TTC549 (cell line): ENCODE results near the gene SLC23A3.

Experiments used
- FAIRE-seq: peaks from 2 replicates; lab custom pipeline; 2012; peaks lifted over from hg19 to GRCh38; lab: Jason Lieb, UNC

Gene SLC23A3

DNA sequence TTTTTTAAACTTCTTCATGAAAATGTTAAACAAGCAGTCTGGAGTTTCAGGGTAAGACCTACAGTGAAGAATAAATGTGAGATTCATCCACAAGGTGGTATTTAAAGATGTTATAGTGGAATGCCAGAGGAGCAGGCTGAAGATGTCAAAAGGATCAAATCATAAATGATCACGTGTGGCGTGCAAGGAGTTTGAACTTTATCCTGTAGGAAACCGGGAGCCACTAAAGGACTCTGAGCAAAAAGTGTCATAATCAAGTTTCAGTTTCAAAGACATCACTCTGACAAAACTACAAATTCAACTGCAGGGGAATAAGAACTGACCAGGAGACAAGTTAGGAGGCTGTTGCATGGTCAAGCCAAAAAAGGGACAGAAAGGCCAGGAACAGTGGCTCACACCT is 29.1 kb downstream of the SLC23A3 start:
- FAIRE-seq: no peak

DNA sequence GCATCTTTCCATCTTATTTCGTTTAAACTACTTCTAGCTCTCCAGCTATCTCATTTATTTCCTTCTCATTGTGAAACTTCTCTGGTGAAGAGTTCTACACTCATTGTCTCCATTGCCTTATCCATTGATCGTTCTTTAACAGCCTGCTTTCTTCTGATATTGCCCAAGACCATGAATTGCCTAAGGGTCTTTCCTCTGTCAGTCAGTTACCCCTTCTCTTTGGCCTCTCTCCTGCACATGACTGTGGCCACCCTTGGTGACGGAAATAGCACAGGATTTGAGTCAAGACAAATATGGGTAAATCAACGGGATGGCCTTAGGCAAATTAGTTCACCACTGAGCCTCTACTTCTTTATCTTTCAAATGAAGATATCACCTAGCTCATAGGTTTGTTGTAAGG is 35.9 kb downstream of the SLC23A3 start:
- FAIRE-seq: no peak

DNA sequence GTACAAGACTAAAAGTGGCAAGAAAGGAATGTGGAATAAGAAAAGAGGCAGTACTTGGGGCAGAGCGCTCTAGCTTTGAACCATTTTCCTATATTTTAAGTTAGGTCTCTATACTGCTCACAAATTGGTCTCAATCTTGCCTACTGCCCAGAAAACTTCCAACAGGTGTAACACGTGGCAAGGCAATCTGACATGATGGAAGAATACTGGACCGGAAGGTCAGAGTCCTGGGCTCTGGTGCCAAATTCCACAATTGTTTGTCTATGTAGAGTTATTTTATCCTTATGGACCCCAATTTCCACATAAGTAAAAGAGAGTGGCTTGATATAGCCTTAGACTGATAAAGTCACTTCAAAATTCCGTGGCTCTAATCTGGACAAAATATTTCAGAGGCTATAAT is 38.1 kb downstream of the SLC23A3 start:
- FAIRE-seq: no peak

DNA sequence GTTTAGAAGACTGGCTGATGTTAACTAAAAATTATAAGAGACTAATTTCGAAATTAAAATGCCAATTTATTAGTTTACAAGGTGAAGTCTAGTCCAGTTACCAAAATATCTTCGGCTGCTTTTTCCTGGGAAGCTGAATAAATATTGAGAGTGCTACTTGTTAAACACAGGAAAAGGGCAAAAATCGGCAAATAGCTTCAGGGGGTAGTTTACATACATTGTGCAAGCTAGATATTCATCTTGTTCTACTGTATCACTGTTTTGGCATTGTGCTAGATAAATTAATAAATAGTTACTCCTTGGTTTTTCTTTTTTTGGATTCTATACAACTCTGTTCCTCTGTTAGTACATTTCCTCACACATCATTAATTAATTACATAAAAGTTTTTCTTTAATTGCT is 38.5 kb downstream of the SLC23A3 start:
- FAIRE-seq: no peak

DNA sequence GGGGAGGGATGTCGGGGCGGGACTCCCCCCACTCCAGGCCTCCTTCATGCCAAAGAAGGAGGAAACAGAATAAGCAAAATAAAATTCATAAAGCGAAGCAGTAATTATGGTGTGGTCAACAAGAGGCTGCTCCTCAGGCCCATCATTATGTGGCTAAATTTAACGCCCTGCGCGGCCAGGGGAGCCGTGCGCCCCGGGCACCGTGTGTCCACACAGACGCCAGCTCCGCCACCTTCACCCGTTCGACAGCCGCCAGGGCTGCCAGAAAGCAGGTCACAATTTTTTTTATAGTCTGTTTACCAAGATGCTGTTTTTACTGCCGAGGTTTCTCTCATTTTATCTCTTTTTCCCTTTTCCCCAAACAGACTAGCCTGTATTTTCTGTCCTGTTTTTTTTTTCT is 40.2 kb downstream of the SLC23A3 start:
- FAIRE-seq: no peak

DNA sequence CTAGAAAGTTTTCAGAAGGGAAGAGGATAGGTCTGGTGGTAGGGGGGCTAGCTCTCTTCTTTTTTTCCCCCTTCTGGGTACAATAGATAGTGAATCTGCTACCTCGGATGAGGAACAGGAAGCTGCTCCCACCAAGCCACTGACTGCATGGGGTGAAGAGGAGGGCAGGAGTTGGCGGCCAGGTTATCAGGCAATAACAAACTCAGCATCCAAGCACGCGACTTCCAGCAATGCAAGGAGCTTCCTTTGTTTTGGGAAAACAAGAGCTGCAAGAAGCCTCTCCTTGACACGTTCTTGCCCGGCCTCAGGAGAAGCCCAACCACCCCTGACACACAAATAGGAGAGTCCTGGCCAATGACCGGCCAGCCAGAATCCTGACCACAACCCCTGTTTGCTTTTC is 41.4 kb downstream of the SLC23A3 start:
- FAIRE-seq: no peak

DNA sequence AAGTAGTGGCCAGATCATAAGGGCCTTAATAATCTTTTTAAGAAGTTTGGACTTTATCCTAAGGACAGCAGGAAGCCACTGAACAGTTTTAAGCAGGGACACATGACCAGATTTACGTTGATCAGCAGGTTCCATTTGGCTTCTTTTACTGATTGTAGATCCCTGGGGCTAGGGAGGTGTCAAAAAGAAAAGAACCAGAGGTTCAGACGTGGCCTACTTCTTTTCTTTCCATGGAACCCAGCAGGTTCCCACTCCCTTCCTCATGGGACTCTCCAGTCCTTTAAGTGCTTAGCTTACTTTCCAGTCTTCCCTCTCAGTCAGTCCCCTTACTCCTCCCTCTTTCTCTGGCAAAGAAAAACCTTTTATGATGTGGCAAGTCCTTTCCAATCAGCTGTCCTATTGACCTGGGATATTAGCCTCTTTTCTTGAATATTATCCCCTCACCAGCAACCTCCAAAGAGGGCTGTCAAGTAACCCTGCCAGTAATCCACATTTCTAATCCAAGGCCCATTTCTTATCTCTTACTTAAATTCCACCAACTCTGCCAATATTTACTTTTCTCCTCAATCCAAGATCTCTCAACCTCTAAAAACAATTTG is 42.7 kb downstream of the SLC23A3 start:
- FAIRE-seq: no peak

DNA sequence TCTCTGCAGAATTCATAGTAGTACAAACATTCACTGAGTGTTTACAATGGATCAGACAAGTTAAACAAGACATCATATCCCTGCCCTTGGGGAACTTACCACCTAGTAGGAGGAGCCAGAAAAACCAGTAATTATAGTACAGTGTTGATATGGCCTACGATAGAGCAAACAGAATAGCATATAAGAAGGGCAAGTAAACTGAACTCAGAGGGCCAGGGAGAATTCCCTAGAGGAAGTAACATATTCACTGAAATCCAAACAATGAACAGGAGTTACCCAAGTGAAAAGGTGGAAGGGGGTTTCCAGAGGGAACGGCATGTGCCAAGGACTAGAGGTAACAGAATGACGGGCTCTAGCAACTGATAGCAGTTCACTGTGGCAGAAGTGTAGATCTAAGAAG is 43.3 kb downstream of the SLC23A3 start:
- FAIRE-seq: no peak

DNA sequence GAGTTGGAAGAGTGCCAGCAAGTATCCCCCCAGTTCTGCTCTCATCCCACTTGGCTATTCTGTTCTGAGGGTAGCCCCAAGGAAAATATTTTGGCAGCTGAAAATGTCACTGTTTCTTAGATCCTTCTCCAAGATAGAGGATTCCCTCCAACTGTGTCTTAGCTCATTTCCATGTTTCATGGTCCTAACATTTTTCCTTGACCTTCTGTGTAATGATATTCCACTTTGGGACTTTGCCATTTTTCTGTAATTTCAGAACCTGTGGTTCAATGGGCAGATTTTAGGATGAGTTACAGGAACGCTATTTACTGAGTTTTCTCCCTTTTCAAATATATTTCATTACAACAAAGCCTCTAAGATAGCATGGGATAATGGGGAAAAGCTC is 44.0 kb downstream of the SLC23A3 start:
- no peak for FAIRE-seq

DNA sequence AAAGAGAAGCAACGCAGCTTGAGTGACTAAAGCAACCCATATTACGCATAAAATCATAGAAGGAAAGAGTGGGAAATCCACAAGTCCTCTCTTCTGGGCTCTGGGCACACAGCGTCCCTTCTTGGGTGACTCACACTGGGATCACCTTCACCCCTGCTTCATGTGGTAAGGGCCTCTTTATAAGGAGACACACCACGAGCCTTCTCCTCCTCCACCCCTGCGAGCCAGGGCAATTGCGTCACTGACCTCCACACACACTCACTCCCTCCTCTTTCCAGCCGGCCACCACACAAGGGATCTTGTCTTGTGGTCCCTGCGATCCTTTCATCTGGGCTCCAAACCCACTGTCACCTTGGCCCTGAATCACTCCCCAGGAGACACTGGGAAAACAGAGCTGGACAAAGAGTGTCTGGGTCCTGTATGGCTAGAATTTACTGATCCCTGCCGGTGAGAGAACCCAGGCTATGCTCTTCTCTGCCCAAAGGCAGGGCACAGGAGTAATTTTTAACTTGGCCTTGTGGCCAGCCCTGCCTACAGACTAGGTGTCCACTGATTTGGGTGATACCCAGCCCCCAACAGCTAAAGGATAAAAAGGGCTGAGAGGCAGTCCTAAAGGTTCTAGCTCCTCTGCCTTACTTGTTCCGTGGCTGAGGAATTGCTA is 44.5 kb downstream of the SLC23A3 start:
- FAIRE-seq: no peak

DNA sequence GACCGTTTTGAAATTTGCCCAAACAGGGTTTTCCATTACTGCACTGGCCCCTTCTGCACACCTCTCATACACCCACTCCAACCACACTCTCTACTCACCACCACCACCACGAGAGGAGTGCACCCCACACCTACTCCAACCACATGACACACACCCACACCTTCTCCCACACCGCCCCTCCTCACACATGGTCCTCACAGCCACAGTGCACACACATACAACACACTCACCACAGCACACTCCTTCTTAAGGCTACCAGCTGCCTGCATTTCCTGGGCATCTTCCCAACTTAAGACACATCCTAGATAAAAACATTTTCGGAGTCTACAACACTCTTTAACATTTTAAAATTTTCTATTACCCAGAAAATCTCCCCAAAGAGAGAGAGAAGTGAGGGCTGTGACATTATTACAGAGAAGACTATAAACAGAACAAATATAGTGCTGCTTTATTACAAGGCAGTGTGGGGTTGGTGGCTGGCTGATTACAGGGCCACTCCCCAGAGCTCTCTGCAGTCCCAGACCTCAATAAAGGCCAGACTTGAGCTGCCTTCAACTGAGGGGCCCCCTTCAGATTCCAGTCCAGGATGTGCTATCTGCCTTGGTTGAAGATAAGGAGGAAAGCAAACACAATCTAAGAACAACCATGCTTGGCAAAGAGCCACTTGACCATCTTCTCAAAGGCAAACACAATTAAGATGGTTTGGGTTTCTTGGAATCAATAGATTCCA is 45.3 kb downstream of the SLC23A3 start:
- FAIRE-seq: no peak

DNA sequence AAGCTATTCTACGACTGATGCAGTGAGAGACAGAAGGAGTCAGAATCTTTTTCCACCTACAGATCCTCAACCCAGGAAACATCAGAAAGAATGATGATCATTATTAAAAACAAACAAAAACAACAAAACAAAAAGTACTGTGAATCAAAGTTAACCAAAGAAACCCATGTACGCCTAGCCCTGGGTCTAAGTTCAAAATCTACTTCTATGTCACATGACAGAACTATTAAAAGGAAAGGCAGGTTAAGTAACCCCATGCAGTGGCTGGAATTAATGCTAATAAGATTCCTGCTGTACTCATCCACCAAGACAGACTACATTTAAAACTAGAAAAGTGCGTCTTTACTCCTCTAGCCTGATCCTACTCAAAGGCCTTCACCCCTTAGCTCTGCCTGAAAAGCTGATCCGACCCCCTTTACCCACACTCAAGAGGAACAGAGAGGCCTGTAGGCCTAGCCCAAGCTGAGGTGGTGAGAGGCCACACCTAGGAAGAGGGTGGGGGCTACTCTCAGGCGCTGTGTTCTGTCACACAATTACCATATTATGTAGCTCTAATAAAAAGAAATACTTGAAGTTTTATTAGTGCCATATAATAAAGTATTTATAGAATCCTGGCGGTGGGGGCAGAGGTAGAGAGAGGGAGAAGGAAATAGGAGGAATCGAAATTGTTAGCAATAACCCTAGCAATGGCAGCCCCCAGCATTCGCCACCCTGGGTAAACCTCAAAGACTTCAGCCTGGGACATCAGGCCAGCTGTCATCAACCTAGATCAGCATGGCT is 46.3 kb downstream of the SLC23A3 start:
- no peak for FAIRE-seq

DNA sequence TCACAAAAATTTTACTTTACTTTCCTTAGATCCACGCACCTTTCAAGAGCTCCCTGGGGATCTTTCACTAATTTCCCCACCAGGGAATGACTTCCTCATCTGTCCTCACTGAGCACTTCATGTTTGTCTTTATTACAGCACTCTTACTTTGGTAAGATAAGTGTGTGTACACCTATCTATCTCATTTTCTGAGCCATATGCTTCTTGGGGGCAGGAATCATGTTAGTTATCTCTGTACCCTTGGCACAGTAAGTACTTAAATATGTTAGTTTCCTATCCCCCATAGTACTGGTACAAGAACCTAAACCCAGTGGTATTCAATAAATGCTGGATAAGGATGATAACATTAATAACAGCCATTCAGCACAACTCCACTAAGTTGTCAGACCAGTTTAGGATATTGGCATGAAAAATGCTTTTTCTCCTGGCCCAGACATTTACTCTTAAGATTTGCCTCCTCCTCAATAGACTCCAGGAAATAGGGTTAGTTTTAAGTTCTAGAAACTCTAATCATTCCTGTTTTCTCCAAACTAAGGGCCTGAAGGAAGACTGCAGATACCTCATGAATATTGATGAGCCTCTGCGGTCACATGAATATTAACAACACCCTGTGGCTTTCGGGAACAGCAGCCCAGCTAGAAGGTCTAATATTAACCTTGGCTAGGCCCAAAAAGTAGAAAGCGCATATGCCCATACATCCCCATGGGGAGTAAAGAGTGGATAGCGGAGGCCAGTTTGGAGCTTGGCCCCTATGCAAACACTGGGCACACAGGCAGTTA is 47.4 kb downstream of the SLC23A3 start:
- FAIRE-seq: no peak

DNA sequence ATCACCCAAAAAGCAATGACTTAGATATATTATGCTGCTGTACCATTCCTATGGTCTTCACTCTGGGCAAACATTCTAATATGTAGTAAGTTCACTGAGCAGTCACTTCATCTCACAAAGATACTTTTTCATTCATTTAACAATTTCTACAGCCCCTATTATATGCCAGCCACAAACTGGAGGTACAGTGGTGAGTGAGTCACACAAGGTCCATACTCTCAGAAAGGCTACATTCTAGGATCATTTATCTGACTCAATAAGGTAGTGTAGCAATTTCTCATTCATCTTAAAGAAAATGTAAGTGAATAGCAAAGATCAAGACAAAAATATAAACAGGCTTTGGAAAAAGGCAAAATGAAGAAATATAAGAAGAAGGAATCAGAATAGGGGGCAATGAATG is 49.7 kb downstream of the SLC23A3 start:
- no peak for FAIRE-seq

DNA sequence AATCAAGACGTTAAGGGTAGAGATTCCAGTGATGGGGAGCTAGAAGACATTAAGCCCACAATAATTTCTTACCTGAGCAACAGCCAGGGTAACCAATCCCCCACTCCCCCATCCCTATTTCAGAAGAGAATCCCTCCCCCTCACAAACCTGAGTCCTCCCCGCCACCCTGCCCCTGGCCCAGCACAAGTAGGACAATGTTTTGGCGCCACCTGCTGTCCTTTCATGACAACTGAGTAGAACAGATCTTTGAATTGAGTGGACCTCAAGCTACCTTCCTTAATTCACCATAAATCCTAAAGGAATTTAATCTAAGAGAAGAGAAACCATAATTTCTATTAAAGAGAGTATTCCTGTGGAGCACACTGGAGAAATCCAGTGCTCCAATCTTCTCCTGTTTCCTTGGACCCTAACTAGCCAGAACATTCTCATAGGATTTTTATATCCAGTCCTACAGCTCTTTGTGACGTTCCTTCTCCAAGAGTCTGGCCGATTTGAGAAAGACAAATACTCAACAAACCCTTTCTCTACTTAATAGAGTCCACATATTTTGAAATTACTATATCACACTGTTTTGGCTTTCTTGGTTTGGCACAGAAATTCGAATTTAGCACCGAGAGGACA is 50.3 kb downstream of the SLC23A3 start:
- peak; percentile 29 for FAIRE-seq

DNA sequence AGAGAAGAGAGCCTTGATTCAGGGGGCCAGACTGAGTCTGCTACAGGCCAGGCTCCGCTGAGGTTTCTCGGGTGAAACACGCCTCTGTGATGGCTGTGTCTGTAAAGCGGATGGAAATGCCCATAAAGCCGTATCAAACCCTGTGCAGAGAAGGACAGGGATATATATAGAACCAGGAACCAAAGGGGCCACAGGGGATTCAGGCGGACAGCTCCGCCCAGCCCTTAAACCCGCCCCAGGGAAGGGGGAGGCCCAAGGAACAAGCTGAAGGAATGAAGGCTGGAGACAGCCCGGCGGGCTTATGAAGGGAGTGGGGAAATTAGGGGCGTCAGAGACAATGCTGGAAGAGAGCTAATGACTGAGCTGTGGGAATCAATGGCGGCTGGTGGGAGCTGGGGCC is 51.3 kb downstream of the SLC23A3 start:
- FAIRE-seq: no peak

DNA sequence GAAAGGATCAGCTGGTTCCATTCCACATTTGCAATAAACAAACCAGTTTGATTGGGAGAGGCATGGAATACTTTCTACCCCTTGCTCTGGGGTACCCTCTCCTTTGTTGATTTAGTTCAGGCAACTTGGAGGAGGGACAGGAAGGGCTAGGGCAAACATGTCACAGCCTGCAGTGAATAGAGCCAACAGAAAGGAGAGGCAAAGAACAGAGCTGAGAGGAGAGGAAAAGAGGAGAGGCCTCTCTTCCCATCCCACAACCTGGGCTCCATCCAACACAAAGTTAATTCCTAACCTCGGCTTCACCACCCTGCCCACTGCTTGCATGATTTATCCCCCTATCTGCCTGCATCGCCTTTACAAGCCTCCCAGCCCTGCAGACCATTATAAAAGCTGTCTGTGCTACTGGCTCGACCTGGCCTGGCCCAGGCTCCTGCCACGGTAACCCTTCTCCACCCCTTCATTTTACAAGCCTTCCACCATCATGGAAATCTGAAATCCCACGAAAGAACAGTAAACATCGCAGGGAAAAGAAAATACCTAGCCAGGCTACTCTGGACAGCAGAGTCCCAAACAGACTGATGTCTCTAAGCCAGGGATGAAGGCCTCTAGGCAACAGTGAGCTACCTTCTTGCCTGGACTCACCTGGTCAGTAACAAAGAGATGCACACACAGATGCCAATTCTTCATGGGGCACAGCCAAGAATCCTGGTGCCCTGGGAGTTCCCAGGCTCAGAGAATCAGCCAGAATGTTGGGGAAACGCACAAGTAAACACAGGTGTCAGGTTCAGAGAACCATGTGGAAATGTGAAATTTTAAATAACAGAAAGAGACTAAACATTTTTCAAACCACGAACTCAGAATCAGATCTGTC is 52.8 kb downstream of the SLC23A3 start:
- FAIRE-seq: no peak

DNA sequence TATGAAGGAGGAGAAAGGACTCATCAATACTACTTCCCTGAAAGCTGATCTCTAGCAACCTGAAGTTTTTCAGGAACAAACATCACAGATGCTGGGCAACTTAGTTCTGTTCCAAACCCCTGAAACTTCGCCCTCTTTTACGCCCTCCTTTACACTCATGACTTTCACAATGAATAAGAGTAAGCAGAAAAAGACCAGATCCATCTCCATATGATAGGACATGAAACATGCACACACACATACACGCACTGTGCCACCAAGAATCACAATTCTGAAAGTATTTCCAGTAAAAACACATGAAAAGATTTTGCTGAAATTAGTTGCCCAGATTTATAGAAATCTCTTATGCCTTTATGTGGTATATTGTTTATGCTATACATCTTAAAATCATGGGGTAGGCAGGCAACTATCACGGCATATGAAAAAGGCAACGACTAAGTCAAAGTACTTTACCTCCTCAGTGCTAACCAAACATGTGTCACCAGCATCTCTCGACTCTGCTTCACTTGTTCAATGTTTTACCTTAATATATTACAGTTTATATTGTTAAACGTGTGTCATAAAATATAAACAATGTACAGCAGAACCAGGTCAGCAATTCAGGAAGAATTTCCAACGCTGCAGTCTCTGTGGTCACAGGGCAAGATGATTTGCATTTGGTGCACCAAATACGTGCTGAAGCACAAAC is 57.0 kb downstream of the SLC23A3 start:
- FAIRE-seq: no peak

DNA sequence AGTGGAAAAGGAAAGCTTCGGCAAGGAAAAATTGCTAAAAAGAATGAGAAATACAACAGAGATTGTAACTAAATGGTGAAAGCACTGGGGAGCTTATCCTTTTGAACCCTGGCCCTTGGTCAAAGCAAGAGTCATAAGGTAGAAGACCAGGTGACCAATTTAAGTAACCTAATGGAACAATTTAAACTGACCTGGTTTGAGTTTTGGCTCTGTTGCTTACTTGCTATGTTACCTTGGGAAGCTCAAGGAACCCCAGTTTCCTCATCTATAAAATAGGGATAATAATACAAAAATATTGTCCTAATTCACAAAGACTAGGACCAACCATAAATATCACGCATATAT is 57.8 kb downstream of the SLC23A3 start:
- FAIRE-seq: no peak
